Camera-type eye (tissue), 1 donor: ENCODE measurements around the gene HAUS2. TPM values are rescaled to one million over a fixed set of nuclear protein-coding genes. Genes with fewer than 3 reads are reported as not detected.

Experiments used
- total RNA-seq: library from RNA; depleted of rRNA; stranded (reverse); fragments of >200 nt; gene quantifications from one replicate; pipeline ENCODE4 v1.2.3, GENCODE V29; 2014

HAUS2 gene
- total RNA-seq: 46.1 TPM

GRCh38 chr15:42548249-42549031 is at the start of gene HAUS2, which contains the start of gene LRRC57:
Gene HAUS2 (plus strand): TSS chr15:42548838. CDS start chr15:42548873, 35 bp downstream.
Gene LRRC57 (minus strand): TSS chr15:42548793. CDS start chr15:42548434, 359 bp downstream.

GRCh38 chr15:42575188-42576039 is 26.8 kb downstream of the HAUS2 start, which contains the start of gene STARD9:
Gene STARD9 (plus strand): TSS chr15:42575606. CDS start chr15:42575716, 110 bp downstream.

Other genes with a start within 250 kb of the HAUS2 start
- 28.4 TPM for gene CAPN3, start 189.3 kb upstream of the HAUS2 start, total RNA-seq
- 121 TPM for gene ZNF106, start 57.7 kb upstream of the HAUS2 start, total RNA-seq
- 52.8 TPM for gene SNAP23, start 53.2 kb upstream of the HAUS2 start, total RNA-seq
- gene LRRC57, start within 50 bp of the HAUS2 start, total RNA-seq: 43.7 TPM
- 40.4 TPM for gene STARD9, start 26.8 kb downstream of the HAUS2 start, total RNA-seq
- 22.0 TPM for gene CDAN1, start 188.3 kb downstream of the HAUS2 start, total RNA-seq